Embryonic facial prominence (tissue), 1 donor: ENCODE measurements around the gene OSTF1.

Experiments
- DNase-seq: peaks from one replicate; pipeline ENCODE4 v3.0.0-alpha.2; 2016; ENCODE audit errors: extremely low spot score

Gene OSTF1

DNA sequence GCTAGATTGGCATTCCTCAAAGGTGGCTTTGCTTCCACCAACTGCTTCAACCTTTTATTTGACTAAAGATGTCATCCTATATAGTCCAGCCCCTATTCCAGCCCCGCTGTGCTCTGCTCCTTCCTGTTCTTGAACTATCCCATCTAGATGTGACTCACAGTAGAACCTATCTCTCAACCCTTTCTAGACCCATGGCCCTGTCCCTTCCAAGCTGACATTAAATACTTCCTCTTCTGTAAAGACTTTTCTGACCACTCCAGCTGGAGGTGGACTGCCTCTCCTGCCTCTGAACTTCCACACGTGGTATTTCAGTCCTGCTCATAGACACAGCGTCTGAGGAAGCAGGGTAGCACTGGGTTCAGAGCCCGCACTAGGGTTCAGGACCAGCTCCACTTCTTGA, 32.4 kb downstream of the OSTF1 start:
- no peak for DNase-seq

DNA sequence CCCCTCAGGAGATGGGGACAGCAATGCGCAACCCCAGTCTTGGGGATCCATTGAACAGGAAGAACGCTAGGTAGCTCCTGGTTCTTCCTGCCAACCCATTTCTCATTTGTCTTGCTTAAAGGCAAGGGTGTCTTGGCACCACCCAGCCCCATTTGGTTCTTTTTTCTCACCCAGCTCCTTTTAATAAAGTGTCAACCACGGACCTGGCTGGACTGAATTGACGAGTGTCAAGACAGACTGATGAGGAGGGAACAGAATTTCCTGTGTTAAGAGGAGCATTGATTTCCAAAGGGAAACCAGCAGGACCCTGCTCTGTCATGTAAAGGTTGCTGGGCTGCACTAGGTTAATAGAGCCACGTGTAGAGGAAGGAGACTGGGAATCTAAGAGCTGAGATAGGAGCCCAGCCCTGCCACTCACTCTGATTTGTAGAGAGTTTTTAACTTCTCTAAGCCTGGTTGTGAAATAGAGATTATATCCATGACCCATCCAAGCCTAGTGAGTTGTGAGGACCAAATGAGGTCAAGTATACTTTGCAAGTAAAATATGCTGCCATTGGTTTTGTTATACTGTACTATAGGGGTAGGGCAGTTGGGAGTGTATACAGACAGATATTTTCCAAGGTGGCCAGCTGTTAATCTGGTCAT, 33.7 kb downstream of the OSTF1 start:
- DNase-seq = no peak

- DNase-seq = no peak
Observed at GRCh38 chr9:75123696-75124095, 35.4 kb downstream of the OSTF1 start.

DNA sequence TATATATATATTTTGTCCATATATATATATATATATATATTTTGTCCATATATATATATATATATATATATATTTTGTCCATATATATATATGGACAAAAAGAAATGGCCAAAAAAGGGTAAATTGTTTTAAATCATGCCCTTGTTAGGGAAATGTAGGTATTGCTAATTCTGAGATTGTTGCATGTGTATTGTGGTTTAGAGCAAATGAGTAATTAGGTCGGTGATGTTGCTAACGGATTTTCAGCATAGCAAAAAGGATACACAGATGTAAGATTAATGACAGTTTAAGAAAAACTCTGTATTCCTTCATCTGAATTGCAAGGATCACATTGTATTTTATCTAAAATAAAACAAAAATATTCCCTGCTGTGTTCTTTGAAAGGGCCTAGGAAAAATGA, 40.2 kb downstream of the OSTF1 start:
- no peak for DNase-seq

DNA sequence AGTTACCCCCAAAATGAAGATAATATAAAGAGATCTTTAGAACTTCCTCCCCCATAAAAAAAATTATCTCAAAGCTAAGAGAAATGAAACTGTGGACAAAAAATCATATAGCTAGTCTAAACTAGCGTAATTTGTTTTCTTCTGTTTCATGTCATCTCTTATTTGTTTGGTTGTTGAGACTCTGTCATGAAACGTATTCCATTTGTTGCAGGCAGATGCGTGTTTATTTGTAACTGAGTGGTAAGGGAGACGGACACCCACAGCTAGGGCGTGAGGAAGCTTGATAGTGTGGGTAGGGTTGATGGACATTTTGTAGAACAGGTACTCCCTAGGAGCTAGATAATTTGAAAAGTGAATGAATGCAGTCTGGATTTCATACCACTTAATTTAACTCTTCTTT, 41.9 kb downstream of the OSTF1 start:
- DNase-seq = no peak

DNA sequence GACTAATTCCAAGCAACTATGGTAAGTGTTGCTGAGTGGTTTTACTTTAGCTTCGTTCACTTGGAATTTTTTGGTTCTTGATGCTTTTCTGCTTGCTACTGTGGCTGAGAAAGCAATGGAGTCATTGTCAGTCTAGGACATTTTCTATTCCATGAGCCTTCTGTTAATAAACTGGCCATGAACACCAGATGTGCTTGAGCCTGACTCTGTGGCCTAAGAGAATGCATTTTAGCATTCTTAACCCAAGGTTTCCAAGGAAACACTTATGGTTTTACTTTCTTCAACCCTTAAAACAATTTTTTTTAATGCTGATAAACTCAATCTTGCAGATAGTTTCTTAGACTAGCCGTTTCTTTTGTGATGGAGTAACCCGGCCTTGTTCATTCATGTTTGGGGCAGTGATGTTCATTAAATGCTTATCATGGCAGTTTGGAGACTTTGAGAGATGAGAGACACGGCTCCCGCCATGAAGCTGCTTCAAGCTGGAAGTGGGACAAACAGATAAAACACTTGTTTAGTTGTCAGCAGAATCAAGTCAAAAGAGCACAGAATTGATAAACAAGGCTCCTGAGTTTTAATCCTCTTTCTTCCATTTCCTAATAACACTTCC, 42.4 kb downstream of the OSTF1 start:
- DNase-seq = no peak

DNA sequence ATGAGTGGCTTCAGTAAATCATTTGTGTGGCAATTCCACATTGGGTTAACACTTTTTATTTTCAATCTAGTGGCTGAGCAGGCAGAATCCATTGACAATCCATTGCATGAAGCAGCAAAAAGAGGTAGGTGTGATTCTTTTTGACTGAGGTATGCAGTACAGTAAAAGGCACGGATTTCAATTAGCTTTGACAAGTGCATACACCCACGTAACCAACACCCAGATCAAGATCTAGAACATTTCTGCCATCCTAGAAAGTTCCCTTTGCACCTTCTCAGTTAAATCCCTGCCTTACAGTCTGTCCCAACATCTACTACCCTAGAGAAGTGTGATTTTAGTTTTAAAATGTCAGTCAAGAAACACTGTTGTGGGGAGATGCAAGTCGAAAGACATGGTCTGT, 43.4 kb downstream of the OSTF1 start:
- no peak for DNase-seq

GRCh38 chr9:75132244-75132643, 43.9 kb downstream of the OSTF1 start:
- DNase-seq = no peak

GRCh38 chr9:75133396-75133795, 45.1 kb downstream of the OSTF1 start:
- DNase-seq = no peak

- no peak for DNase-seq
Observed at GRCh38 chr9:75134495-75134894, 46.2 kb downstream of the OSTF1 start.

DNA sequence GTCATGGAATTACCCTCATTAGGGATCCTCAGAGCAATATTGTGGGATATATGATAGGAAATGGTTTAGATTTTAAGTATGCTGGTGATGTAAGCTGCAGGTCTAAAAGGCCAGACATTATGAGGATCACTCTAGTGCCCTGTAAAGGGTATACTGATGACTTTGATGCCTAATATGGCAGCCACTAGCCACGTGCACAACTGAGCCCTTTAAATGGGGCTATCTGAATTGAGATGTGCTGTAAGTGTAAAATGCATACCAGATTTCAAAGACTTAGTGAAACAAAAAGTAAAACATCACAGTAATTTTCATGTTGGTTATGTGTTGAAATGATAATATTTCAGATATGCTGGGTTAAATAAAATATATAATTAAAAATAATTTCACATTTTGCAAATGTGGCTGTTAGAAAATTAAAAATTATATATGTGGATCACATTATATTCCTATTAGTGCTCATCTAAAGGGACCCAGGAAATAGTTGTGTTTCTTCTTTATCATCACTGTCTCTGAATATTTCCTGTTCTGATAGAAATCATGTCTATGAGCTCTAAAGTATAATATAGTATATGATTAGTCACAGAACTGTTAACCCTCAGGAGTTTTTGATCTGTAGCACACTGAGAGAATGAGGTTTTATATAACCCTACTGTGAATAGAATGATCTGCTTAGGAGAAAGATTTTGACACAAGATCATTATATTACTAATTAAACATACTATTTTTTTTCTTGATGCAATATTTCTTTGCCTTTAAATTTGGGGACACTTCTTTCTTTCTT, 50.1 kb downstream of the OSTF1 start:
- DNase-seq = no peak

- no peak for DNase-seq
Observed at GRCh38 chr9:75139201-75139600, 50.9 kb downstream of the OSTF1 start.

DNA sequence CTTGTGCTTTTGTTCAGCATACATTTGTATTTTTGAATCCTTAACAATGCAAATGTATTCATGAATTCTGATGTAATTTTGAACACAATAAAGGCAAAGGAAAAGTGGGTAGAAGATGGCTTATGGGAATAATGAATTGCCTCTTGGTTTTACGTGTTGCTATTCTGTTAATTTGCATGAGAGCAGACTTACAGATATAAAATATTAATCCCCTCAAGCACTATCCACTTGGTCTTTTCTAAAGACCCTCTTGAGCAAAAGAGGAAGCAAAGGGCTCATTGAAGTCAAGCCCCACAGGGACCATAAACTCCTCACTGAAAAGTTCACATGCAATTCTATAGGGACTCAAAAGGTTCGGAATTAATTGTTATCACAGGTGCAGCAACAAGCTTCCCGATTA, 51.9 kb downstream of the OSTF1 start:
- DNase-seq = no peak

- no peak for DNase-seq
Observed at GRCh38 chr9:75142202-75142601, 53.9 kb downstream of the OSTF1 start.

DNA sequence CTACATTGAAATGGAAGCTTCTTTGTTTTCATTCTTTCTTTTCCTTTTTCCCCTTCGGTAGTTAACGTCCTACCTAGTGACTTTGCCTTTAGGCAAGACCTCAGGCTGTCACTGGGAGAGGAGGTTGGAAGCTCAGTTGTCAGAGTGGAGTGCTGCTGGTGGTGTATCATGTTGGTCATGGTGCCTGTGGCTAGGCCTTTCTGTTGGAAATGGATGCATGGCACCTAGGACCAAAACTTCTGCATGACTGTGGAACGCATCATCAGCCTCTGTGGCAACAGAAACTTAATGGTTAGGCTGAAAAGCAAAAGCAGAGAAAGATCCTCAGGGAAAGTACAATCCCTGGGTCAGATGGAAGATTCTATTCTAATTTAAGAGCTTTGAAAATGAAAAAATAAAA, 57.9 kb downstream of the OSTF1 start:
- DNase-seq = no peak

GRCh38 chr9:75147638-75148037, 59.3 kb downstream of the OSTF1 start:
- no peak for DNase-seq

DNA sequence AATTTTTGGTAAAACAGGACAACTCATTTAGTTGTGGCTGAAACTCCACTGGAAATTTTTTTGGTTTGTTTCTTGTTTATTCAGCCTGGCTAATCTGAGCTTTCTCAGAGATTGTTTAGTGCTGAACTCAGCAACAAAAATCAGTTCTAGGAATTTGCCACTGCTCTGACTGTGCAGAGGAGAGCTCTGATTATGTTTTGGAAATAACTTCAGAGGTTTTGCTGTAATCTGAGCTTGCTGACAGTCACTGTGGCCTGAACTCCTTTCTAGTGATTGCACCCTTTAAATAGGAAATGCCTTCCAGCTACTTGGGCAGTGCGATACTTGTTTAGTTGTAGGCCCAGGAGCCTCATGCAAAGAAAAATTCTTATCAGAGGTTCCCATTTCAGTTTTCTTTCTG, 60.2 kb downstream of the OSTF1 start:
- DNase-seq = peak; percentile 34

GRCh38 chr9:75149841-75150241, 61.5 kb downstream of the OSTF1 start:
- no peak for DNase-seq

DNA sequence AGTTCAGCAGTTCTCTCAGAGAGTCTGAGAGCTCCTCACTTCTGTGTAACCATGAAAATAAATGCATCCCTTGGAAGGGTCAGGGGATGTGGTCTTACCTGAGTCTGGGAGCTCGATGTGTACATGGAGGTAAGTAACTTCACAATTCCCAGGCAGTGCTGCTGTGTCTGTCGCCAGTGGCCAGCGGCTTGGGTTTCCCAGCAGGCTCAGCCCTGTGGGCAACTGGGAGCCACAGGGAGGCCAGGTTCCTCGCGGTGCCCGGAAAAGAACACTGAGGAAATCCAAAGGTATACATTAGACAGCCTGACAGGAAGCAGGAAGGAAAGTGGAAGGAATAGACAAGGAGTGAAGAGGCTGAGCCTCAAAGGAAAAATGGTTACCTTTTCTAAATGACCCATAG, 62.2 kb downstream of the OSTF1 start:
- no peak for DNase-seq

GRCh38 chr9:75152416-75152815, 64.1 kb downstream of the OSTF1 start:
- no peak for DNase-seq

DNA sequence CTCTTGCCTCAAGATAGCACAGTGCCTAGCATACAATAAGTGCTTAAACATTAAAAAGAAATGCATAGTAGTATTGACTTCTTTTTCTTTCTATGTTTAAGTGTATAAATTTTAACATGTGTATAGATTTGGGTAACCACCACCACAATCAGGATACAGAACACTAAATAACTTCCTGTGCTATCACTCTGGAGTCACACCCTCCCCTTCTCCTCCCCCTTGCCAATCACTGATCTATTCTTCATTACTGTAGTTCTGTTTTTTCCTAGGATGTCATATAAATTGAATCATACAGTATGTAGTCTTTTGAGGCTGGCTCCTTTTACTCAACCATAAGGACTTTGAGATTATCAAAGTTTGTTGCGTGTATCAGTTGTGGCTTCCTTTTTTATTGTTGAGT, 68.5 kb downstream of the OSTF1 start:
- no peak for DNase-seq

GRCh38 chr9:75161116-75161857, 73.0 kb downstream of the OSTF1 start:
- DNase-seq = no peak

- DNase-seq = no peak
Observed at GRCh38 chr9:75163764-75164163, 75.5 kb downstream of the OSTF1 start.
